Right ventricle myocardium inferior (tissue), 1 donor: ENCODE measurements around the gene FUT6. TPM values are rescaled to one million over a fixed set of nuclear protein-coding genes. Genes with fewer than 3 reads are reported as not detected.

ENCODE experiments used
- total RNA-seq: library from RNA; stranded (reverse); fragmentation: NEBNext Ultra II Directional; extraction: Animal tissue kit (Norgen Biotek cat#: 25700); gene quantifications from one replicate; pipeline ENCODE4 v1.2.1, GENCODE V29; 2021
- donor health status: DM: no; HTN: yes; CAD: no; lungs with severe emphysema.

FUT6 gene
- total RNA-seq, 1 donor from 2014 or later = not detected

Other genes starting within 250 kb of the FUT6 start
- 43.7 TPM for gene SAFB2, start 216.9 kb downstream of the FUT6 start, total RNA-seq
- 59.8 TPM for gene SAFB, start 216.6 kb downstream of the FUT6 start, total RNA-seq
- gene MICOS13, start 159.2 kb downstream of the FUT6 start, total RNA-seq = 172 TPM
- 3.9 TPM for gene HSD11B1L, start 158.7 kb downstream of the FUT6 start, total RNA-seq
- 435 TPM for gene RPL36, start 149.4 kb downstream of the FUT6 start, total RNA-seq
- 98.1 TPM for gene LONP1, start 119.6 kb downstream of the FUT6 start, total RNA-seq
- gene CATSPERD, start 119.1 kb downstream of the FUT6 start, total RNA-seq = not detected
- 1.3 TPM for gene PRR22, start 55.0 kb downstream of the FUT6 start, total RNA-seq
- gene DUS3L, start 48.5 kb downstream of the FUT6 start, total RNA-seq = 11.8 TPM
- 27.5 TPM for gene NRTN, start 34.6 kb downstream of the FUT6 start, total RNA-seq
- not detected for gene FUT3, start 11.7 kb upstream of the FUT6 start, total RNA-seq
- not detected for gene FUT5, start 30.8 kb upstream of the FUT6 start, total RNA-seq
- gene NDUFA11, start 64.1 kb upstream of the FUT6 start, total RNA-seq = 571 TPM
- gene VMAC, start 65.2 kb upstream of the FUT6 start, total RNA-seq = 1.6 TPM
- gene CAPS, start 74.6 kb upstream of the FUT6 start, total RNA-seq = 3.8 TPM
- 65.6 TPM for gene RANBP3, start 138.4 kb upstream of the FUT6 start, total RNA-seq